Endodermal cell (in vitro differentiated cells): ENCODE data around the gene BARX2. TPM values are rescaled to one million over a fixed set of nuclear protein-coding genes. Genes with fewer than 3 reads are reported as not detected.
A peak's percentile ranks its signal among the peaks of the same experiment; 100 is the strongest.

Experiments
- DNase-seq: peaks from one replicate; pipeline ENCODE4 v3.0.0-alpha.2; 2017
- H3K27ac ChIP-seq: 2 replicates; pipeline ENCODE4 v1.5.1; 2013; ENCODE audit warnings: mild to moderate bottlenecking, low read depth, low read length, moderate library complexity
- H3K27me3 ChIP-seq: 2 replicates; pipeline ENCODE4 v1.6.1; 2013; ENCODE audit warnings: mild to moderate bottlenecking, low read length, moderate library complexity; ENCODE audit not compliant: insufficient read depth, control insufficient read depth, poor library complexity, severe bottlenecking
- H3K36me3 ChIP-seq: 2 replicates; pipeline ENCODE4 v1.7.0; 2013; ENCODE audit warnings: mild to moderate bottlenecking, low read length, moderate library complexity; ENCODE audit not compliant: control insufficient read depth, insufficient read depth
- H3K4me1 ChIP-seq: one replicate; pipeline ENCODE4 v1.7.0; 2013; ENCODE audit warnings: low read length; ENCODE audit not compliant: control insufficient read depth, insufficient read depth
- H3K4me3 ChIP-seq: 2 replicates; pipeline ENCODE4 v1.5.1; 2013; ENCODE audit warnings: mild to moderate bottlenecking, low read length, moderate library complexity
- H3K9ac ChIP-seq: 2 replicates; pipeline ENCODE4 v1.6.1; 2013; ENCODE audit warnings: mild to moderate bottlenecking, low read length, moderate library complexity; ENCODE audit not compliant: poor library complexity, severe bottlenecking; ENCODE audit errors: extremely low read depth
- H3K9me3 ChIP-seq: 2 replicates; pipeline ENCODE4 v1.6.1; 2013; ENCODE audit warnings: mild to moderate bottlenecking, low read length, moderate library complexity; ENCODE audit not compliant: control insufficient read depth
- H3K27ac Mint-ChIP-seq: 2 replicates; pipeline ENCODE4 v1.8.0; 2020; ENCODE audit warnings: mixed read lengths
- H3K27me3 Mint-ChIP-seq: 2 replicates; pipeline ENCODE4 v1.8.0; 2021; ENCODE audit warnings: mild to moderate bottlenecking, mixed read lengths; ENCODE audit not compliant: insufficient read depth
- H3K36me3 Mint-ChIP-seq: 2 replicates; pipeline ENCODE4 v1.8.0; 2020; ENCODE audit warnings: low read depth, mixed read lengths
- H3K4me1 Mint-ChIP-seq: 2 replicates; pipeline ENCODE4 v1.8.0; 2020; ENCODE audit warnings: mixed read lengths
- H3K4me3 Mint-ChIP-seq: 2 replicates; pipeline ENCODE4 v1.8.0; 2020; ENCODE audit warnings: mild to moderate bottlenecking, moderate library complexity, mixed read lengths
- H3K9me3 Mint-ChIP-seq: 2 replicates; pipeline ENCODE4 v1.8.0; 2020; ENCODE audit warnings: mild to moderate bottlenecking, mixed read lengths
- WGBS, 2 experiments: methylation state at CpG; one replicate each; pipeline versions ENCODE4 v1.1.5 to v1.1.7; 2013; ENCODE audit warnings: missing lambda C conversion rate in 2 of 2, mixed read lengths in 1 of 2; ENCODE audit not compliant: insufficient coverage in 1 of 2, insufficient read length in 1 of 2; 5-methylcytosine and 5-hydroxymethylcytosine counted together
- total RNA-seq, 2 donors: library from RNA; stranded (reverse); fragmentation: NEBNext Ultra II Directional in 1 of 2; extraction: Animal tissue kit (Norgen Biotek cat#: 25700) in 1 of 2; gene quantifications; 2 replicates in 1 of 2; 3 replicates in 1 of 2; pipeline ENCODE4 v1.2.1, GENCODE V29; 2021
- TF ChIP-seq, protein P1 (sequence below): fragments of 200-600 bp; sonication (generic); conservative IDR thresholded peaks from 2 replicates; pipeline ENCODE4 v1.5.0; 2021; ENCODE audit warnings: antibody characterized with exemption, mild to moderate bottlenecking

Gene BARX2
- total RNA-seq, 2 donors from 2014 or later, result not detected

DNA sequence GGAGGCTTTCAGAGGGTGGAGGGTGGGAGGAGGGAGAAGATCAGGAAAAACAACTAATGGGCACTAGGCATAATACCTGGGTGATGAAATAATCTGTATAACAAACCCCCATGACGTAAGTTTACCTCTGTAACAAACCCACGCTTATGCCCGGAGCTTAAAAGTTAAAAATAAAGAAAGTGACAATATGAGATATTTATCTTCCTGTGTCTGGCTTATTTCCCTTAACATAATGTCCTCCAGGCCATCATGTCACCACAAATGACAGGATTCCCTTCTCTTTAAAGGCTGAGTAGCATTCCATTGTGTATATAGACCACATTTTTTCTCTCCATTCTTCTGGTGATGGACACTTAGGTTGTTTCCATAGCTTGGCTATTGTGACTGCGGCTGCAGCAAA, 79.5 kb downstream of the BARX2 start:
- Mint-ChIP-seq H3K4me3 (no peak overlapping the region), H3K4me1 (peaks cover 21% of the 10 kb centered on the region), H3K27me3 (peaks cover 2% of the 10 kb centered on the region), H3K36me3 (no peaks in the 10 kb centered on the region), H3K27ac (no peak overlapping the region), H3K9me3 (peaks cover 3% of the 10 kb centered on the region)
- no peak for DNase-seq
- H3K9me3 ChIP-seq, result no peaks in the 10 kb centered on the region
- no peak overlapping the region for H3K4me3 ChIP-seq
- WGBS, 2 experiments, result 75 to 98% methylated on average over 1 to 3 of the region's 4 CpGs
- H3K9ac ChIP-seq, result no peak overlapping the region
- no peaks in the 10 kb centered on the region for H3K27me3 ChIP-seq
- H3K4me1 ChIP-seq, result peaks cover 3% of the 10 kb centered on the region
- no peaks in the 10 kb centered on the region for H3K36me3 ChIP-seq
- TF ChIP-seq, protein P1, sequence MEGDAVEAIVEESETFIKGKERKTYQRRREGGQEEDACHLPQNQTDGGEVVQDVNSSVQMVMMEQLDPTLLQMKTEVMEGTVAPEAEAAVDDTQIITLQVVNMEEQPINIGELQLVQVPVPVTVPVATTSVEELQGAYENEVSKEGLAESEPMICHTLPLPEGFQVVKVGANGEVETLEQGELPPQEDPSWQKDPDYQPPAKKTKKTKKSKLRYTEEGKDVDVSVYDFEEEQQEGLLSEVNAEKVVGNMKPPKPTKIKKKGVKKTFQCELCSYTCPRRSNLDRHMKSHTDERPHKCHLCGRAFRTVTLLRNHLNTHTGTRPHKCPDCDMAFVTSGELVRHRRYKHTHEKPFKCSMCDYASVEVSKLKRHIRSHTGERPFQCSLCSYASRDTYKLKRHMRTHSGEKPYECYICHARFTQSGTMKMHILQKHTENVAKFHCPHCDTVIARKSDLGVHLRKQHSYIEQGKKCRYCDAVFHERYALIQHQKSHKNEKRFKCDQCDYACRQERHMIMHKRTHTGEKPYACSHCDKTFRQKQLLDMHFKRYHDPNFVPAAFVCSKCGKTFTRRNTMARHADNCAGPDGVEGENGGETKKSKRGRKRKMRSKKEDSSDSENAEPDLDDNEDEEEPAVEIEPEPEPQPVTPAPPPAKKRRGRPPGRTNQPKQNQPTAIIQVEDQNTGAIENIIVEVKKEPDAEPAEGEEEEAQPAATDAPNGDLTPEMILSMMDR, result no peak
- peak overlapping the region; percentile 57 for H3K27ac ChIP-seq

DNA sequence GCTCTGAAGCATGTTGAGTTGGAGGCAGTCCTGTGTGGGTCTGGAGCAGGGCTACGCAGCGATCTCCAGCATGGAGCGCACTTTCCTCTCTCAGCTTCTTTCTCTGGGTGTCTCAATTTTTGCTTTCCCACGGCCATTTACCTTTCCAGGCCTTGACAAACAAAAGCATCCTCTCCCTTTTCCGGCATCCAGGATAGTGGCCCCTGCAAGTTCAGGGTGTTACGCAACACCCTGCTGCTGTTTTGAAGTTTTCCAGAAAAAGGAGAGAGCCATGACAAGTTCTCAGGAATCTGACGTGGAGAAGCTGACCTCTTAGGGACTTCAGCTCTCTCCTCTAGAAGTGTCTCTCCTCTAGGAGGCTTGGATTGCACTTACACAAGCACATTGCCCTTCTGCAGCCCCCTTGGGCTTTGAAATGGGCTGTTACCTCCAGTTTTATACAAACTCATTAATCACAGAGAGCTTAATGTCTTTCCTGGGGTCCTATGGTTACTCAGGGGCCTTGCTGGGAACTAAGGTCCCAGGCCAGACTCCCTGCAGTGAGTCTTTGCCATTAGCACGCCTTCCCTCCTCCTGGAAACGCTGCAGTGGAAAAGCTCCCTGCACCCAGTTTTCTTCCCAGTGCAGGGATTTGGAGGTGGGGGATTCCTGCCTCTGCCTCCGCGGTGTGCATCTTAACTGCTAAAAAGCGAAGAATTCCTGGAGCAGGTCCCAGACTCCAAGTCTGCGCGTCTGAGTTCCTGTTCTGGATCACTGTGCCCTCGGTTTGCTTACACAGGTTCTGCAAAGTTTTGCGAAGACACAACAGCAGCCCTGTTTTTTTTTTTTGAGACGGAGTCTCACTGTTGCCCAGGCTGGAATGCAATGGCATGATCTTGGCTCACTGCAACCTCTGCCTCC, 80.4 kb downstream of the BARX2 start:
- Histone ChIP-seq H3K9me3 (no peaks in the 10 kb centered on the region), H3K4me1 (peaks cover 3% of the 10 kb centered on the region), H3K4me3 (no peak overlapping the region), H3K9ac (no peak overlapping the region), H3K36me3 (no peaks in the 10 kb centered on the region), H3K27ac (peak overlapping the region; percentile 57), H3K27me3 (no peaks in the 10 kb centered on the region)
- Mint-ChIP-seq H3K27ac (no peak overlapping the region), H3K9me3 (peaks cover 3% of the 10 kb centered on the region), H3K4me3 (no peak overlapping the region), H3K36me3 (no peaks in the 10 kb centered on the region), H3K4me1 (peaks cover 25% of the 10 kb centered on the region), H3K27me3 (peaks cover 2% of the 10 kb centered on the region)
- TF ChIP-seq, protein P1, result no peak
- DNase-seq, result no peak
- 87 to 88% methylated on average over 12 to 17 of the region's 17 CpGs for WGBS, 2 experiments

DNA sequence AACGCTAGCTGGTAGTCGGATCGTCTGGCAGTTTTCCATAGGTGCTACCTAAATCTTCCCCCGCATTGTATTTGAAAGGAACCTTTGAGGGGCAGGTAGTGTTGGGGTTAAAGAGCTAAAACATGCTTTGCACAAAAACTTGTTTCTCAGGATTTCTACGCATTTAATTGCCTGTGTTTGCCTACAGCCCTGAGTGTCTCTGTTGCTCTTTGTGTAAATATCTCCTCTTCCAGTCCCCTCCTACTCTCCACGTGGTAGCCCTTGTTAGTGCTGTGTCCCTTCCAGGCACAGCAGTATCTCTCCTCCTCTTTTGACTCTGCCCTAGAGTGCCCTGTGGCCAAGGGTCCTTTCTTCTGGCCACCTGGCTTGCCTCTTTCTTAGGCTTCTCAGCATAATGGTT, 81.7 kb downstream of the BARX2 start:
- WGBS, 2 experiments, result 77 to 80% methylated on average over 5 to 6 of the region's 6 CpGs

More for the DNA sequence above, 81.7 kb downstream of the BARX2 start:
- Histone ChIP-seq H3K9ac (no peak overlapping the region), H3K36me3 (no peaks in the 10 kb centered on the region), H3K4me3 (no peak overlapping the region), H3K27me3 (no peaks in the 10 kb centered on the region), H3K27ac (no peak overlapping the region), H3K4me1 (peaks cover 3% of the 10 kb centered on the region), H3K9me3 (no peaks in the 10 kb centered on the region)
- peaks cover 5% of the 10 kb centered on the region for H3K9me3 Mint-ChIP-seq
- no peak overlapping the region for H3K27ac Mint-ChIP-seq
- peaks cover 25% of the 10 kb centered on the region for H3K4me1 Mint-ChIP-seq
- TF ChIP-seq, protein P1, result no peak
- no peak overlapping the region for H3K4me3 Mint-ChIP-seq
- DNase-seq, result no peak
- no peaks in the 10 kb centered on the region for H3K36me3 Mint-ChIP-seq
- peaks cover 2% of the 10 kb centered on the region for H3K27me3 Mint-ChIP-seq
